ENCODE results near the gene EXT2. TPM values are rescaled to one million over a fixed set of nuclear protein-coding genes. Genes with fewer than 3 reads are reported as not detected.

The EXT2 gene
- total RNA-seq, 1 donor from 2014 or later: 140 TPM

DNA sequence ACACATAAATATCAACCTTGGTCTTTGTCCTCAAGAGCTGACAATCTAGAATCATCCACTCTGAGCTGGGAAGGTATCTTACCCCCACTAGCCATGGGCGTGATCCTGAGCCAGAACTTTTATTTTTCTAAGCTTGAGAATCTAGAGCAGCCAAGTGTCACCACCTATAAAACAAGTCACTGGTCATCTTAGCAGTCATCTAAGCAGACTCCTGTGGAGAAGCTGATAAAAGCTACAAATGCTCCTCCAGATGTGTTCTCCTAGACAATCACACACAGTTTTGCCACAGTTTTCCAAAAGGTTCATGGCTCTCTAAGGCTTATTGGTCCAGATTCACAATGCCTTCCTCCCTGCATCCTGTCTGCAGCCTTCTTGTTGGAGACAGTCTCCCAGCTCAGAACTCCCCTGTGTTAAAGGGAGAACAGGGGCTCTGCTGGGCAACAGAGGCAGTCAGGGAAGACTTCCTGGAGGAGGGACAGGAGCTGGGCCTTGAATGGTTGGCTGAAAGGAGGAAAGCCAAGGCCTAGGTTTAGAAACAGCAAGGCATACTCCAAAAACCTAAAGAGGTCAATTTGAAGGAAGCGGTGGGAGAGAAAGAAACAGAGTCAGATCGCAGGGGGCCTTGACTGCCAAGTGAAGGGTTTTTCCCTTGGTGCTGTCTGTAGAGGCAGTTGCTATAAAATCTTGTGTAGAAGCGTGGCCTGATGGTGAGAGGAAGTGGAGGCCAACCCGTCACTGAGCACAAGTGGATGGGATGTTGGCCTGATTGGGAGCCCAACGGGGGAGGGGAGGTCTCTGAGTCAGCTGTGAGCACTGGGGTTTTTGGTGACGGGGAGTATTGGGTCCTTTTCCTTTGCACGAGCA, 172.5 kb downstream of the EXT2 start:
- H3K4me3 ChIP-seq (ENCODE audit: low read depth, low read length): no peak overlapping the region
- no peak for DNase-seq (ENCODE audit: low read depth)
- TF ChIP-seq, protein P1, sequence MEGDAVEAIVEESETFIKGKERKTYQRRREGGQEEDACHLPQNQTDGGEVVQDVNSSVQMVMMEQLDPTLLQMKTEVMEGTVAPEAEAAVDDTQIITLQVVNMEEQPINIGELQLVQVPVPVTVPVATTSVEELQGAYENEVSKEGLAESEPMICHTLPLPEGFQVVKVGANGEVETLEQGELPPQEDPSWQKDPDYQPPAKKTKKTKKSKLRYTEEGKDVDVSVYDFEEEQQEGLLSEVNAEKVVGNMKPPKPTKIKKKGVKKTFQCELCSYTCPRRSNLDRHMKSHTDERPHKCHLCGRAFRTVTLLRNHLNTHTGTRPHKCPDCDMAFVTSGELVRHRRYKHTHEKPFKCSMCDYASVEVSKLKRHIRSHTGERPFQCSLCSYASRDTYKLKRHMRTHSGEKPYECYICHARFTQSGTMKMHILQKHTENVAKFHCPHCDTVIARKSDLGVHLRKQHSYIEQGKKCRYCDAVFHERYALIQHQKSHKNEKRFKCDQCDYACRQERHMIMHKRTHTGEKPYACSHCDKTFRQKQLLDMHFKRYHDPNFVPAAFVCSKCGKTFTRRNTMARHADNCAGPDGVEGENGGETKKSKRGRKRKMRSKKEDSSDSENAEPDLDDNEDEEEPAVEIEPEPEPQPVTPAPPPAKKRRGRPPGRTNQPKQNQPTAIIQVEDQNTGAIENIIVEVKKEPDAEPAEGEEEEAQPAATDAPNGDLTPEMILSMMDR (conservative IDR thresholded peaks at IDR 0.05; ENCODE audit: low read depth, low read length): no peak

DNA sequence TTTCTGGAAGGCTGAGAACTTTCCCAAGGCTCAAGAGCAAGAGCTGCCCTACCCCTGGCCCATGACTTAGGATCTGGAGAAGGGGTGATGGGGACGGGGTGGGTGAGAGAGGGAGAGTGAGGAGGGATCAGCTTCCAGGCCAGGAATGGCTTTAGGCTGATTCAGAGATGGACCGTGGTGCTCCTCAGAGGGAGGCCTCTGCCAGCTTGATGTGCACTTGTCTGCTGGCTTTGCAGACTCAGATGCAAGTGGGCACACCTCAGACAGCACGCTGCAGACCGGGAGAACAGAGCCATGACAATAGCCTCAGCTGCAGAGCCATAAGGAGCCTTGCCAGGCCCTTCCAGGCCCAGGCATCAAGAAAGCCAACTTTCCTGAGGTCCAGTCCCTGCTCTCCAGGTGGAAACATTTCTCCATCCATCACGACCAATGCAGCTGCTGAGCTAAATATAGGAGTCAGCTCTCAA, 173.2 kb downstream of the EXT2 start:
- DNase-seq (ENCODE audit: low read depth): no peak
- TF ChIP-seq, protein P1 (conservative IDR thresholded peaks at IDR 0.05; ENCODE audit: low read depth, low read length): no peak
- H3K4me3 ChIP-seq (ENCODE audit: low read depth, low read length): no peak overlapping the region

DNA sequence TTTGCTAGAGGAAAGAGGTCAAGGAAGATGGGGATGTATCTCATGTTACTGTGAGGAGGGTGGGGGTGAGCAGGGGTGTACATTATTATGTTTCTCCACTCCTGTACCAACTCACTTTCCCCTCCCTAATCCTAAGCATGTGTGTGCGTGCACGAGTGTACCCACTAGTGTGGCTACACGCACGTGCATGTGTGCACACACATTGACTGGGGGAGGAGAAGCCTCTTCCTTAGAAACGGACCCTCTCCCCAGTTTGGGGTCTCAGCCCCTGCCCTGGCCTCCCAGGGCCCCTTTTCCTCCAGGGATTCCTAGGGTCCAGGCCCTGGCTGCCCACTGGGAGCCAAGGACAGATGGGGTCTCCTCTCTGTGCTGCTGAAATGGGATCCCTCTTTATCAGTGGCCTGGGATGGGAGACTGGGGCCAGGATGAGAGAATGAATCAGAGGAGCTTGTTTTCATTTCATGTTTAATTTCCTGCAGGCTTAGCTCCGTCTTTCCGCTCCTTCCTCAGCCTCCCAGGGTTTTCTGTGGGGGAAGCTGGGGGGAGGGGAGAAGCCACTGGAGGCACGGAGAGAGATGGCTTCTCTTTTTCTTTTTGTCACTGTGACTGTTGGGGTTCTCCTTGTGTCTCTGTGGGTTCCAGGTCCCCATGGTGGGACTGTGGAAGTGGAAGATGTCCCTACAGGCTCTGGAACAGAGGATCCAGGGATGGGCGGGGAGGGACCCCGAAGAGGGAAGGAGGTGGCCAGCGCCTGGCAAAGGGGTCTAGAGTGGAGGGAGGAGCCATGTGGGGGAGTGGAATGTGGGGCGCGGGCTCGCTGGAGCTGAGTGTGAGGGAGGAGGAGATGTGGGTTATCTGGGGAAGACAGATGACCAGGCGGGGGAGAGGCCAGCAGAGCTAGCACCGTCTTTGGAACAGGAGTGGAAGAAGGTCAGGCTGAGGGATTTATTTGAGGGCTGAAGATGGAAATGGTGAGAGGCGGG, 174.2 kb downstream of the EXT2 start:
- DNase-seq (ENCODE audit: low read depth): no peak
- TF ChIP-seq, protein P1 (conservative IDR thresholded peaks at IDR 0.05; ENCODE audit: low read depth, low read length): no peak
- H3K4me3 ChIP-seq (ENCODE audit: low read depth, low read length): no peak overlapping the region

DNA sequence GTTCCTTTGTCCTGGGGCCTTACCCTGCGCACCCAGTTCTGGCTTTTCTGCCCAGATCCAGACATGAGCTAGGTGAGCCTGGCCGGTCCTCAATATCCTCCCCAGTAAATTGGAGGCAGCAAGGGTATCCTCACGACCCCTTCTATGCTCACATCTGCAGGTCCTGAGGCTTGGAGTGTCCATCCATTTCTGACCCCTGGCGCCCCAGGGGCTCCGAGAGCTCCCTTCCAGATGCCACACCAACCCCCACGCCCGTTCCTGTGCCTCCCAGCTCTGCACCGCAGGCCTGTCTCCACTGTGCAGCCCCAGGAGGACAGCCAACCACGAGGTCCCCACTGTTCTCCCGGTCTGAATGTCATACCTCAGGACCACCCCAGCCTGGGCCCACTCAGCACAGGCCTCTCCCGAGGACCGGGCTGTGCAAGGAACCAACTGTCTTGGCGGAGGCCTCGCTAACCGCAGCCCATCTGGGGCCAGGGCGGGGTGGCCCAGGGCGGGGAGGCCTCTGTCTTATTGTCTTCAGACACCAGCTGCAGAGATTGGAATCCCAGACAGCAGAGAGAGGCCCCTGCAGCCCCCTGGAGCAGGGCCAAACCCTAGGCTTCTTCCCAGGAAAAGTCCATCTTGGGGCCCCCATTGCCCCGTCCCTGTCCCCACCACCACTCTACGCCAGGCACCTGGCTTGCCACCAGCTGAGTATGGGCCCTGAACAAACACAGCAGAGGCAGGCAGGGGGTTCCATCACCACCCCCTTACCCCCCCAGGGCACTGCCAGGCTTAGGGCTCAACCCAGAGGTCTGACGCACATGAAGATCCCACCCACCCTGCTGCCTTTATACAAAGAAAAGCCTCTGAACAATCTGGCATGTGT, 175.2 kb downstream of the EXT2 start:
- TF ChIP-seq, protein P1 (conservative IDR thresholded peaks at IDR 0.05; ENCODE audit: low read depth, low read length): no peak
- no peak overlapping the region for H3K4me3 ChIP-seq (ENCODE audit: low read depth, low read length)
- no peak for DNase-seq (ENCODE audit: low read depth)

DNA sequence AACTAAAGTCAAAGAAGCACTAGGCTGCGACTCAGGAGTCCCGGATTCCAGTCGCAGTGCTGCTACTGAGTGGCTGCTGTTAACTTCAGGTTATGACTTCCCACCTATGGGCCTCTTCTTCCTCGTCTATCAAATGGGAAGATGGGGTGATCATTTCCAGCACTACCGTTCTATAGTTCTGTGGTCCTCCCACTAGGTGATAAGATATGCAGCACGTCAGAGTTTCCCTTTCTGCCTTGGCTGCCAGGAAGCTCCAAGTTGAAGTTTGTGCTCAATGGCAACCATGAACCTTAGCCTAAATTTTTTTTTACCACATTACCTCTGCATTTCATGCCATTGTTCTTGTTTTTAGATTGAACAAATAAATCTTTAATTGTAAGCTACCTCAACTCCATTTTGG, 175.8 kb downstream of the EXT2 start:
- no peak overlapping the region for H3K4me3 ChIP-seq (ENCODE audit: low read depth, low read length)
- no peak for DNase-seq (ENCODE audit: low read depth)
- TF ChIP-seq, protein P1 (conservative IDR thresholded peaks at IDR 0.05; ENCODE audit: low read depth, low read length): no peak

DNA sequence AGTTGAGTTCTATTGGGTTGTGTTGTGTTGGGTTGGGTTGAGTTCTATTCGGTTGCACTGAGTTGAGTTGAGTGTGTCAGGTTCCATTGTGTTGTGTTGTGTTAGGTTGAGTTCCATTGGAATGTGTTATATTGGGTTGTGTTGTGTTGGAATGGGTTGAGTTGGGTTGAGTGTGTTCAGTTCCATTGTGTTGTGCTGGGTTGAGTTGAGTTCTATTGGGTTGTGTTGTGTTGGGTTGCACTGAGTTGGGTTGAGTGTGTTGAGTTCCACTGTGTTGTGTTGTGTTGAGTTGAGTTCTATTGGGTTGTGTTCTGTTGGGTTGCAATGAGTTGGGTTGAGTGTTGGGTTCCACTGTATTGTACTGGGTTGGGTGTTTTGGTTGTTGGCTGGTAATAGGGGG, 178.9 kb downstream of the EXT2 start:
- no peak for DNase-seq (ENCODE audit: low read depth)

More for the DNA sequence above, 178.9 kb downstream of the EXT2 start:
- H3K4me3 ChIP-seq (ENCODE audit: low read depth, low read length): no peak overlapping the region
- TF ChIP-seq, protein P1 (conservative IDR thresholded peaks at IDR 0.05; ENCODE audit: low read depth, low read length): no peak
